Stimulated activated CD8-positive, alpha-beta memory T cell treated with anti-CD3 and anti-CD28 coated beads, Interleukin-15, amount 100 ng/mL, for 48 hours (primary cell): ENCODE results near the gene PTPA.
A peak's percentile ranks its signal among the peaks of the same experiment; 100 is the strongest.

Source experiments
- DNase-seq, 2 donors: peaks; one replicate each; pipeline ENCODE4 v3.0.0-alpha.2; 2020; ENCODE audit warnings: low read depth in 2 of 2

PTPA gene

GRCh38 chr9:129110740-129111527 is at the start of gene PTPA, which contains the start of gene CRAT:
TSS of gene PTPA (plus strand) at chr9:129111415. CDS start at chr9:129111601, 186 bp downstream.
TSS of gene CRAT (minus strand) at chr9:129110793. CDS start at chr9:129110509, 284 bp downstream.
- DNase-seq, result peak; percentile 94 to 96

- no peak for DNase-seq
Observed at GRCh38 chr9:129063061-129063460, 48.2 kb upstream of the PTPA start.

- DNase-seq, result no peak
Observed at GRCh38 chr9:129064499-129064908, 46.7 kb upstream of the PTPA start.

- no peak for DNase-seq
Observed at GRCh38 chr9:129068110-129068509, 43.1 kb upstream of the PTPA start.

DNA sequence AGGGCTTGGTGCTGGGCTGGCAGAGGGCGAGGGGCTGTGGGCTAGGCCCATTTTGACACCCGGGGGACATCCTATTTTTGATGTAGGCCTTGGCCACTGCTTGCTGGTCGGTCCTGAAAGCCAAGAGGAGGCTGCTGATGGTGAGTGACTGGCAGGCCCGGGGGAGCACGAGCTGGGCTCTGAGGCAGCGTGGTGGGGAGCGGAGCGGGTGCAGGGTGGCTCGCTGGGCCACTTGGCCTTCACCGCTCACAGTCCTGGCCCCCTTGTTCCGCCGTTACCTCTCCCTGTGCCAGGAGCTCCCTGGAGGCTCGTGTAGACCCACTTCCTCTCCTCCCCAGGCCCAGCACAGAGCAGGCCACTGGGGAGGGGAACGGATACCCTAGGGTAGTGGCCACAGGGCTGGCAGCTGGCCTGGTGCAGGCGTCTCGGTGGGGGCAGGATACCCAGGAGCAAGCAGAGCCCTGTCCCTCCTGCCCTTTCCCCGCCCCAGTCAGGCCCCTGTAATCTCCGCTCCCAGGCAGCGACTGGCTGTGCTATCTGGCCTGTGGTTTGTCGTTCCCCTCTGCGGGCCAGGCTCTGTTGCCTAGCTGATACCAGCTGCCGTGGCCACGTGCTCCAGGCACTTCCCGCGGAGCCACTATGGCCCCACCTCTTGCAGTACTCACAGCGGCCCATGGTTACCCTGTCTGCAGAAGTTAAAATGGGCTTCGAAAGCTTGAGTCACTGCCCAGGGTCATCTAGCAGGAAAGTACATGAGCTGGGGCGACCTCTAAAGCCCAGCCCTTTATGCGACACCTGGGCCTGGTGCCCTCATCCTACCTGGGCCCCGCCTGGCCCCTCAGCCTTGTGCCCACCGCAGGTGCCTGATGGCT is 42.0 kb upstream of the PTPA start:
- DNase-seq, result peak; percentile 54 to 55

DNA sequence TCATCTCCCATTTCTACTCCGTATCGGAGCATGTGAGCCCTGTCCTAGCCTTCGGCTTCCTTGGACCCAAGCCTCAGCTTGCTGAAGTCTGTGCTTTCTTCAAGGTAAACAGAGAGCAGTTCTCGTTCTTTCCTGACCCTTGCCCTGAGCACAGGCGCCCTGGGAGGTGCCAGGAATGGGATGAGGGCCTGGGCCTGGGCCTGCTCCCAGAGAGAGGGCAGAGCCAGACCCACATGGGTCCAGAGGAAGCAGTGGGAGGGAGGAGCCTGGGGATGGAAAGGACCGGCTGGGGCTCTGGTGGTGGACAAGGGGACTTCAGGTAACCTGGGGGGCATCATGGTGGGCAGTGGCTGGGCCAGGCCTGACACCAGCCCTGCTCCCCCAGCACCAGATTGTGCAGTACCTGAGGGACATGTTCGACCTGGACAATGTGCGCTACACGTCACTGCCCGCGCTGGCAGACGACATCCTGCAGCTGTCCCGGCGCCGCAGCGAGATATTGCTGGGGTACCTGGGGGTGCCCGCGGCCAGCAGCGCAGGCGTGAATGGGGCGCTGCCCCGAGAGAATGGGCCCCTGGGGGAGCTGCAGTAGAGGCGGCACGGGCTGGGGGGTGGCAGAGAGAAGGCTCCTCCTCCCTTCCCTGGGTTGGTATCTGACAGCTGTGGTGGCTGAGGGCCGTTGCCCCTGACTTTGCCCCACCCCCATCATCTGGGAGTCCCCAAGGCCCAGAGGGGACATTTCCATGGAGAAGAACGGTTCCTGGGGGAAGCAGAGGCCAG is 41.2 kb upstream of the PTPA start:
- no peak for DNase-seq

DNA sequence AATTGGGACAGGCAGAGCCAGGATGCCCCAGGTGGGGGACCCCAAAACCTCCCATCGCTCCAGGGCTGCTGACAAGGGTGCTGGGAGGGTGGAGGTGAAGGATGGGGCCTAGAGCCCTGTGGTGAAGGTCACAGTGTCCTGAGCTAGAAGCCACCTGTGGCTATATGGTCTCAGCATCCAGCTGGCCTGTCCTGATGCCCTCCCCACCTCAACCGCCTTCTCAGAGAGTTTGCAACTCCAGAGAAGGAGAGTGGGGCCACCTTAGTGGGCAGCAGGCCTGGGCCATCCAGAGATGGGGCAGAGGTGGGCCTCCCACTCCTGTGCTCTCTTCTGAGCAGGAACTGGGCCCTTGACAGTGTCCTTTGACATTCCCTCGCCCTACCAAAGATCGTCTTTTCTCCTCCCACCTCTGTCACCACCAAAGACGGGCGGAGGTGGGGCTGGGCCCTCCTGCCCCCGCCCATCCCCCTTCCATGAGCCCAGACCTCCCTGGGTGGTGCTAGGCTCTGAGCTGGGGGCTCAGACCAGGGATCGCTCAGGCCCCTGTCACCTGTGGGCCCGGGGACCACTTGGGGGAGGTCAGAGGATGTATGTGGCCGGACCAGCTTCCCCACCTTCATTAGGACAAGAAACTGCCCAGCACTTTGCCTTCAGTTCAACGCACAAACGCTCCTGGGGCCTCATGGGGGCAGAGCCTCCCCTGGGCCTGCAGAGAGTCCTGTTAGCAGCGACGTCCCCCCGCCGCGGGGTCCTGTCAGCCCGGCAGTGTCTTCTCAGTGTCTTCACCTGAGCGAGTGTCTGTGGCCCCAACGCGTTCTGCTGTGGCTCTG is 40.3 kb upstream of the PTPA start:
- no peak for DNase-seq

DNA sequence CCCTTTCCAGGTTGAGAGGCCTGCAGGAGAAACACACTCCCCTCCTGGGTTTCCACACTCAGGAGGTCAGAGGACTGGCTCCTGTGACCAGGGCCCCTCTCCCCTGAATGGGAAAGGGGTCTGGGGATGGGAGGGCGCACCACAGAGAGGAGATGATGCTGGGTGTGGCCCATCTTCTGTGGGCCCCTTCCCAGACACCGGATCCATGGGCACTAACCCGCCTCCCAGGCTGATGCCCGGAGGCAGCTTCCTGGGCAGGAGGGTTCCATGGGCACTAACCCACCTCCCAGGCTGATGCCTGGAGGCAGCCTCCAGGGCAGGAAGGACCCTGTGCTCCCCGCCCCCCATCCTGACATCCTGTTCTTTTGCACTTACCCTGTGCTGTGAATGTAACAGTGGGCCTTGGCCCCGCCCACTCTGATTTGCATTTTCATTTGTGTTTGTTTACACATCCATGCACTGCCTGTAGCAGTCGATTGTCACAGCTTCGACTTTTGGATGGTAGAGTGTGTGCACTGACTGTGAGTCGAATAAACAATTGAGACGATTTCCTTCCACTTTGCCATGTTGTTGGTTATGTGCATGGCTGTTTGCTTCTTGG is 39.6 kb upstream of the PTPA start:
- DNase-seq, result no peak

GRCh38 chr9:129072171-129072570 is 39.0 kb upstream of the PTPA start:
- no peak for DNase-seq

DNA sequence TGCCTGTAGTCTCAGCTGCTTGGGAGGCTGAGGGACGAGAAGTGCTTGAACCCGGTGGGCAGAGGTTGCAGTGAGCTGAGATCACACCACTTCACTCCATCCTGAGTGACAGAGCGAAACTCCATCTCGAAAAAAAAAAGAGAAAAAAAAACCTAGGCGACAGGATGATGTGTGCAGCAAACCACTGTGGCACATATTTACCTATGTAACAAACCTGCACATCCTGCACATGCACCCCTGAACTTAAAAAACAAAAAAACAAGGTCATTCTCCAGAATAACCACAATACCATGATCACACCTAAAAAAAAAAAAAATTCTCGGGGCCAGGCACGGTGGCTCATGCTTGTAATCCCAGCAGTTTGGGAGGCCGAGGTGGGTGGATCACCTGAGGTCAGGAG is 37.8 kb upstream of the PTPA start:
- no peak for DNase-seq

- DNase-seq, result no peak
Observed at GRCh38 chr9:129074106-129074505, 37.1 kb upstream of the PTPA start.

DNA sequence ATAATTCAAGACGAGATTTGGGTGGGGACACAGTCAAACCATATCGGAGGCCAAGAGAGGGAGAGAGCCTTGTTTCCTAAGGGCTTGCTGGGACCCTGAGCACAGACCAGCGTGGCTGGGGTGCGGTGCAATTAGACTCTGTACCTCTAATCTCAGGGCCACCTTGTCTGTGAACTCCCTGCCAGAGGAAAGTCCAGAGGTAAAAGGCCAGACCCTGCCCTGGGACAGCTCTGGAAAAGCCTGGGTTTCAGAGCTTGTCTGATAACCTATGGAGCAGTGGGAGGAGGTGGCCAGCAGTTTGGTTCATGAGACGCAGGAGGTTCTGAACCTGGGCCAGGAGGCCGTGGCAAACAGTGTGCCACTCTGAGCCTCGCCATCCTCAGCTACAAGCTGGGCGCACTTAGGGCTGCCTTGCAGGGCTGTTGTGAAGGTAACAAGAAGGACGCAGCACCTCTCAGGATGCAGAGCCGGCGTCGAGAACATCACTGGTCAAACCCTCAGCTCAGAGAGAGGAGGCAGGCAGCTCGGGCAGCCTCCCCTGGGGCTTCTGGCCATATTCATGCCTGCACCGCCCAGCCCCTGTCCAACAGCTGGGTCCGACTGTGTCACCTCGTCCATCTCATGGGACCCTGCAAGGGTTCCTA is 35.1 kb upstream of the PTPA start:
- DNase-seq, result no peak

DNA sequence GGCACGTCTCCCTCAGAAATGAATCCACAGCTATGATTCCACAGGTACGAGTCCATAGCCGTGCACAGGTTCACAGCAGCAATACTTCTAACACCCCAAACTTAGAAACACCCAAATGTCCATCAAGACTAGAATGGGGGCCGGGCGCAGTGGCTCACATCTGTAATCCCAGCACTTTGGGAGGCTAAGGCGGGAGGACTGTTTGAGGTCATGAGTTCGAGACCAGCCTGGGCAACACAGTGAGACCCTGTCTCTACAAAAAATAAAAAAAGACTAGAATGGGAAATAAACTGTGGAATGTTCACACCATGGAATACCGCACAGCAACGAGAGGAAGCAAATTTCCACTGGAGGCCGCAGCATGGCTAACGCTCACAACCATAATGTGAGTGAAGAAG is 34.6 kb upstream of the PTPA start:
- DNase-seq, result no peak

DNA sequence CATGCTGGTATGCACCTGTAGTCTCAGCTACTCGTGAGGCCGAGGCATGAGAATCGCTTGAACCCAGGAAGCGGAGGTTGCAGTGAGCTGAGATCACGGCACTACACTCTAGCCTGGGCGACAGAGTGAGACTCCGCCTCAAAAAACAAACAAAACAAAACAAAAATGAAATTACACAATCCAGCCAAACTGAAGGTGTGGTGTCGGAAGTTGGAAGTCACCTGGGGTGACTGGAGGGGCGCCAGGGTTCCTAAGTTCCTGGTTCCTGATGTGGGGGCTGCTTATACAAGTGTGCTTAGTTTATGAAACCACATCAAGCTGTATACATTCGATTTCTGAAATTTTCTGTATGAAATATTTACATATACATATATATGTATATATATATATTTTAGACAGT is 34.0 kb upstream of the PTPA start:
- DNase-seq, result no peak

DNA sequence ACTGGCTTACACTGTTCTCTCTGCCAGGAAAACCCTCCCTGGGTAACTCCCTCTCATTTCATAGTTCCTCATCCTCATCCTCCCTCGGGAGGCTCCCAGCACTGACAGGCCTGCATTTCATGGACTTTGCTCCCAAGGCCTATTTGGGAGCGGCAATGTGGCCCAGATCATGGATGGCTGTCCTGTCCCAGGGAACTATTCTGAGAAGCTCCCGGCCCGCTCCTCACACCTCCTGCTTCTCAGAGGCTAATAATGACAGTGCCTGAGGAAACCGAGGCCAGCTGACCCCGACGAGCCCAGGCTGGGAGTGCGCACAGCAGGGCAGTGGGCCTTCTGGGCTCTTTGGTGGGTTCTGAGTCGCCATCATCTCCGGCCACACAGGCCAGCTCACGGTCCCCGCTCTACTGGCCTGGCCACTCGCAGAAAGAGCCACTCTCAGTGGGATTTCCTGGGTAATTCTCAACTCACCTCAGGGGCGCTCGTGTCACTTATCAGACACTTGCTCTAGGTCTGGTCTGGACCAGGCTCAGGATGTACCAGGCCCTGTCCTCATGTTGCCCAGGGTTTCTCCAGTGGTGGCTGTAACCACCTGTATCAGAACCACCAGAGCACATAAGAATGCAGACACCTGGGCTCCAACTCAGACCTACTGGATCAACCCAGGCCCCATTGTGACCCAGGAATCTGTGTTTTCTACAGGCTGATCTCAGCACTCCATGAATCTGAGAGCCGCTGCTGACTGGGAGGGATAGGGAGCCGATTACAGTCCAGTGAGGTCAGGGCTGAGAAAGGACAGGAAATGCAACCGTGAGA is 32.3 kb upstream of the PTPA start:
- DNase-seq, result no peak

DNA sequence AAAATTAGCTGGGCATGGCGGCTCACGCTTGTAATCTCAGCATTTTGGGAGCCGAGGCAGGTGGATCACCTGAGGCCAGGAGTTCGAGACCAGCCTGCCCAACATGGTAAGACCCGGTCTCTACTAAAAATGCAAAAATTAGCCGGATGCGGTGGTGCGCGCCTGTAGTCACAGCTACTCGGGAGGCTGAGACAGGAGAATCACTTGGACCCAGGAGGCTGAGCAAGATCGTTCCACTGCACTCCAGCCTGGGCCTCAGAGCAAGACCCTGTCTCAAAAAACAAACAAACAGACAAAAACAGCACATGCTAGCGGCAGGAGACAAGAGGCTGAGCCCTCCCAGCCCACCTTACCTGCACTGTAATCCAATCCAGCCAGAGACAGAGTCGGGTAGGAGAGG is 31.4 kb upstream of the PTPA start:
- no peak for DNase-seq

DNA sequence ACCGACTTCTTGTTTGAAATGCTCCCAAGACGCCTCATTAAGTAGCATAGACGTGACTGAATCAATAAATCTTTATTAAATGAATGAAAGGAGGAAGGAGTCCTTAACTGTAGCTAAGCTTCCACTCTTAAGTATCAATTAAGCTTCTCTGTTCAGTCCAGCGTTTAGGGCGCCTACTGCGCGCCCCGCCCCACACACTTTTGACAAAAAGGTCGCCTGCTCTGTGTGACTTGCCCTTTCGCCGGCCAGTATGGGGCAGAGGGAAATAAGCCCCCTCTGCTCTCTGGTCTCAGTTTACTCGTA is 31.0 kb upstream of the PTPA start:
- DNase-seq, result no peak

GRCh38 chr9:129080601-129081387 is 30.4 kb upstream of the PTPA start, which contains the start of gene DOLPP1:
TSS of gene DOLPP1 (plus strand) at chr9:129081111. CDS start at chr9:129081132, 21 bp downstream.
- DNase-seq, result peak; percentile 99
